ENCODE data around the gene CEP68. TPM values are rescaled to one million over a fixed set of nuclear protein-coding genes. Genes with fewer than 3 reads are reported as not detected.
"Not testable (repeated sequence)": the region's sequence is repeated elsewhere in the genome, so short reads cannot be mapped to it uniquely, and the experiment has no call there.

Gene CEP68
- total RNA-seq, 2 donors from 2014 or later, result 12.5 to 12.7 TPM

- no peak for TF ChIP-seq CTCF (IDR thresholded peaks at IDR 0.05)
- peaks cover 0 to 3% of the 10 kb centered on the region in 2 donors for H3K4me1 ChIP-seq
- no peaks in the 10 kb centered on the region for H3K27me3 ChIP-seq
- no peaks in the 10 kb centered on the region for H3K9me3 ChIP-seq
- H3K36me3 ChIP-seq, result peaks cover 22% of the 10 kb centered on the region
- no peak overlapping the region for H3K27ac ChIP-seq
- H3K4me3 ChIP-seq, result no peak overlapping the region
- no peak for DNase-seq (ENCODE audit: low spot score)
Measured at GRCh38 chr2:65018141-65018582, 38.1 kb upstream of the CEP68 start.

GRCh38 chr2:65019010-65019409, 37.2 kb upstream of the CEP68 start:
- Histone ChIP-seq H3K9me3 (no peaks in the 10 kb centered on the region), H3K27me3 (no peaks in the 10 kb centered on the region), H3K27ac (no peak overlapping the region), H3K36me3 (peaks cover 22% of the 10 kb centered on the region), H3K4me1 (peaks cover 0 to 3% of the 10 kb centered on the region in 2 donors), H3K4me3 (no peak overlapping the region)
- DNase-seq (ENCODE audit: low spot score), result no peak
- no peak for TF ChIP-seq CTCF (IDR thresholded peaks at IDR 0.05)

- TF ChIP-seq CTCF (IDR thresholded peaks at IDR 0.05), result no peak
- Histone ChIP-seq H3K4me3 (no peak overlapping the region), H3K4me1 (peaks cover 0 to 3% of the 10 kb centered on the region in 2 donors), H3K36me3 (peaks cover 22% of the 10 kb centered on the region), H3K27ac (no peak overlapping the region), H3K9me3 (no peaks in the 10 kb centered on the region), H3K27me3 (no peaks in the 10 kb centered on the region)
- no peak for DNase-seq (ENCODE audit: low spot score)
Measured at GRCh38 chr2:65019675-65020195, 36.5 kb upstream of the CEP68 start.

GRCh38 chr2:65020251-65020650, 36.0 kb upstream of the CEP68 start:
- peaks cover 22% of the 10 kb centered on the region for H3K36me3 ChIP-seq
- H3K27ac ChIP-seq, H3K9me3 ChIP-seq: not testable (repeated sequence)

GRCh38 chr2:65020943-65021528, 35.2 kb upstream of the CEP68 start:
- Histone ChIP-seq H3K27me3 (no peaks in the 10 kb centered on the region), H3K36me3 (peaks cover 22% of the 10 kb centered on the region), H3K4me1 (peaks cover 0 to 3% of the 10 kb centered on the region in 2 donors), H3K27ac (no peak overlapping the region), H3K9me3 (no peaks in the 10 kb centered on the region), H3K4me3 (no peak overlapping the region)
- DNase-seq (ENCODE audit: low spot score), result no peak
- TF ChIP-seq CTCF (IDR thresholded peaks at IDR 0.05), result no peak

More at GRCh38 chr2:65020251-65020650, 36.0 kb upstream of the CEP68 start:
- not testable (repeated sequence) for H3K27me3 ChIP-seq; H3K4me3 ChIP-seq; H3K4me1 ChIP-seq; DNase-seq (ENCODE audit: low spot score)

GRCh38 chr2:65021709-65022108, 34.5 kb upstream of the CEP68 start:
- H3K27ac ChIP-seq, result no peak overlapping the region
- no peak for TF ChIP-seq CTCF (IDR thresholded peaks at IDR 0.05)
- H3K4me1 ChIP-seq, result peaks cover 0 to 3% of the 10 kb centered on the region in 2 donors
- H3K4me3 ChIP-seq, result no peak overlapping the region
- no peak for DNase-seq (ENCODE audit: low spot score)
- H3K36me3 ChIP-seq, result peaks cover 16% of the 10 kb centered on the region
- H3K9me3 ChIP-seq, result no peaks in the 10 kb centered on the region
- no peaks in the 10 kb centered on the region for H3K27me3 ChIP-seq
